Gastroesophageal sphincter (tissue), 3 donors: ENCODE measurements around the gene RAE1.

Experiments
- POLR2A ChIP-seq, 2 donors: fragments of 450-650 bp; IDR thresholded peaks; one replicate each; pipeline ENCODE4 v1.6.1; 2017; ENCODE audit warnings: antibody characterized with exemption in 2 of 2, mild to moderate bottlenecking in 2 of 2, moderate library complexity in 1 of 2
- POLR2AphosphoS5 ChIP-seq: sonication (generic); formaldehyde crosslinking; IDR thresholded peaks from one replicate; pipeline ENCODE4 v1.6.1; 2017; ENCODE audit warnings: antibody characterized with exemption
- TF ChIP-seq, protein P1 (sequence below), 4 experiments: fragments of 200-600 bp in 2 of 4; fragments of 450-650 bp in 2 of 4; sonication (generic) in 1 of 4; IDR thresholded peaks; one replicate each; pipeline ENCODE4 v1.5.1; 2017 to 2019; ENCODE audit warnings: antibody characterized with exemption in 4 of 4, mild to moderate bottlenecking in 2 of 4, moderate library complexity in 2 of 4

- TF ChIP-seq POLR2AphosphoS5 (no peak), POLR2A (IDR thresholded peaks at IDR 0.05) (no peak)
- TF ChIP-seq, protein P1, sequence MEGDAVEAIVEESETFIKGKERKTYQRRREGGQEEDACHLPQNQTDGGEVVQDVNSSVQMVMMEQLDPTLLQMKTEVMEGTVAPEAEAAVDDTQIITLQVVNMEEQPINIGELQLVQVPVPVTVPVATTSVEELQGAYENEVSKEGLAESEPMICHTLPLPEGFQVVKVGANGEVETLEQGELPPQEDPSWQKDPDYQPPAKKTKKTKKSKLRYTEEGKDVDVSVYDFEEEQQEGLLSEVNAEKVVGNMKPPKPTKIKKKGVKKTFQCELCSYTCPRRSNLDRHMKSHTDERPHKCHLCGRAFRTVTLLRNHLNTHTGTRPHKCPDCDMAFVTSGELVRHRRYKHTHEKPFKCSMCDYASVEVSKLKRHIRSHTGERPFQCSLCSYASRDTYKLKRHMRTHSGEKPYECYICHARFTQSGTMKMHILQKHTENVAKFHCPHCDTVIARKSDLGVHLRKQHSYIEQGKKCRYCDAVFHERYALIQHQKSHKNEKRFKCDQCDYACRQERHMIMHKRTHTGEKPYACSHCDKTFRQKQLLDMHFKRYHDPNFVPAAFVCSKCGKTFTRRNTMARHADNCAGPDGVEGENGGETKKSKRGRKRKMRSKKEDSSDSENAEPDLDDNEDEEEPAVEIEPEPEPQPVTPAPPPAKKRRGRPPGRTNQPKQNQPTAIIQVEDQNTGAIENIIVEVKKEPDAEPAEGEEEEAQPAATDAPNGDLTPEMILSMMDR (IDR thresholded peaks at IDR 0.05): no peak
Observed at GRCh38 chr20:57417051-57417689, 66.1 kb downstream of the RAE1 start.
